ENCODE results near the gene ENTPD6. TPM values are rescaled to one million over a fixed set of nuclear protein-coding genes. Genes with fewer than 3 reads are reported as not detected.
A peak's percentile ranks its signal among the peaks of the same experiment; 100 is the strongest.

Gene ENTPD6
- total RNA-seq, 1 donor from 2014 or later: 117 TPM

DNA sequence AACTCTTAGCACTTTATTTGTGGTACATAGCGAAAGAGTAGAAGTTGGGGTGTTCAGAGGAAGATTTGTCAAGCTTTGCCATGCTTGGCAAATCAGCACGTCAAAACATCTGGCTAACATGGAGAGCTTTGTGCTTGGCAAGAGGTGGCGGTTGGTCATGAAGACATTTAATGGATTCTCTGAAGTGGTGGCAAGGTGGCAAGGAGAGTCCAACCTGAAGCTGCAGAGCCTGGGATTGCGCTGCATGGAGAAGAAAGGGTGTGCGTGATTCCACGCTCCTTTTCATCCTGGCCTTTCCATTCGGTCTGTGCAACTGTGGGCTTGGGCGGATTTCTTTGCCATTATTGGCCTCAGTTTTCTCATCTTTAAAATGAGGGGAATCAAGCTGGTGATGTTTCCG, 55.5 kb downstream of the ENTPD6 start:
- TF ChIP-seq, protein P1, sequence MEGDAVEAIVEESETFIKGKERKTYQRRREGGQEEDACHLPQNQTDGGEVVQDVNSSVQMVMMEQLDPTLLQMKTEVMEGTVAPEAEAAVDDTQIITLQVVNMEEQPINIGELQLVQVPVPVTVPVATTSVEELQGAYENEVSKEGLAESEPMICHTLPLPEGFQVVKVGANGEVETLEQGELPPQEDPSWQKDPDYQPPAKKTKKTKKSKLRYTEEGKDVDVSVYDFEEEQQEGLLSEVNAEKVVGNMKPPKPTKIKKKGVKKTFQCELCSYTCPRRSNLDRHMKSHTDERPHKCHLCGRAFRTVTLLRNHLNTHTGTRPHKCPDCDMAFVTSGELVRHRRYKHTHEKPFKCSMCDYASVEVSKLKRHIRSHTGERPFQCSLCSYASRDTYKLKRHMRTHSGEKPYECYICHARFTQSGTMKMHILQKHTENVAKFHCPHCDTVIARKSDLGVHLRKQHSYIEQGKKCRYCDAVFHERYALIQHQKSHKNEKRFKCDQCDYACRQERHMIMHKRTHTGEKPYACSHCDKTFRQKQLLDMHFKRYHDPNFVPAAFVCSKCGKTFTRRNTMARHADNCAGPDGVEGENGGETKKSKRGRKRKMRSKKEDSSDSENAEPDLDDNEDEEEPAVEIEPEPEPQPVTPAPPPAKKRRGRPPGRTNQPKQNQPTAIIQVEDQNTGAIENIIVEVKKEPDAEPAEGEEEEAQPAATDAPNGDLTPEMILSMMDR (IDR thresholded peaks at IDR 0.05; ENCODE audit: insufficient read depth, low read length, severe bottlenecking): no peak
- Histone ChIP-seq H3K4me3 (ENCODE audit: low read depth, low read length) (peak overlapping the region; percentile 7), H3K27me3 (ENCODE audit: control insufficient read depth, insufficient read depth, low read length) (no peaks in the 10 kb centered on the region), H3K36me3 (ENCODE audit: control insufficient read depth, insufficient read depth, low read length) (peaks cover 16% of the 10 kb centered on the region)
- DNase-seq (ENCODE audit: low read depth) (no peak), FAIRE-seq (no peak)

DNA sequence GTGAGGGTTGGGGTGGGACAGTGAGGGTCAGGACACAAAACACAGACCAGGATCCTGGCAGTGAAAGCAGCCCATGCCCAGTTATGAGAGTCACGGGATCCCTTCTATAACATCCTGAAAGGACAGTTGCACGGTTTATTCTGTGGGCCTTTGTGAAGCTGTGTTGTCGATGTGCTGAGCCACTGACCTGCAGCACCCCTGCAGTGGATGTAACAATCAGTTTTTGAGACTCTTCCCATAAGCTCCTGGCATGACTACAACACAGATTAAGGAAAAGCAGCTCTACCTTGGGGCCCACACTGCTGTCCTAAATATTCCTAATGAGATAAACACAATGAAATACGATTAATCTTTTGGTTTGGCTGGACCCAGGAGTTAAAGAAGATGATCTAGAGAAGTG, 56.0 kb downstream of the ENTPD6 start:
- Histone ChIP-seq H3K27me3 (ENCODE audit: control insufficient read depth, insufficient read depth, low read length) (no peaks in the 10 kb centered on the region), H3K36me3 (ENCODE audit: control insufficient read depth, insufficient read depth, low read length) (peaks cover 18% of the 10 kb centered on the region), H3K4me3 (ENCODE audit: low read depth, low read length) (no peak overlapping the region)
- TF ChIP-seq, protein P1 (IDR thresholded peaks at IDR 0.05; ENCODE audit: insufficient read depth, low read length, severe bottlenecking): no peak
- no peak for FAIRE-seq
- no peak for DNase-seq (ENCODE audit: low read depth)

DNA sequence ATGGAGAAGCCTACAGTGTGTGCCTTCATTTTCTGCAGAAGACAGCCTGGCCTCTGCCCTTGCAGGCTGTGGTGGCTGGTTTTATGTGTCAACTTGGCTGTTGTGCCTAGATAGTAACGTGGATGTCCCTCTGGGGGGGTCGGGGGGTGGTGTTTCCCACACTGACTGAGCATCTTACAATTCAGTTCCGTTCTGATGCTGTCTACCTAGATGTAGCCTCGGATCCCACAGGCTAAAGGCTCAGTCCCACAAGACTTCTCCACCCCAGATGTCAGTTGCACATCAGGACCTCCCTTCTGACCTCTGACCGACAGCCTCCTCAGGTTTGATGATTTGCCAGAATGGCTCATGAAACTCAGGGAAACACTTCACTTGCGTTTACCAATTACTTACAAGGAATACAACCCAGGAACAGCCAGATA, 56.7 kb downstream of the ENTPD6 start:
- peaks cover 23% of the 10 kb centered on the region for H3K36me3 ChIP-seq (ENCODE audit: control insufficient read depth, insufficient read depth, low read length)
- H3K4me3 ChIP-seq (ENCODE audit: low read depth, low read length): no peak overlapping the region
- FAIRE-seq (no peak), DNase-seq (ENCODE audit: low read depth) (no peak)
- TF ChIP-seq, protein P1 (IDR thresholded peaks at IDR 0.05; ENCODE audit: insufficient read depth, low read length, severe bottlenecking): no peak
- no peaks in the 10 kb centered on the region for H3K27me3 ChIP-seq (ENCODE audit: control insufficient read depth, insufficient read depth, low read length)

DNA sequence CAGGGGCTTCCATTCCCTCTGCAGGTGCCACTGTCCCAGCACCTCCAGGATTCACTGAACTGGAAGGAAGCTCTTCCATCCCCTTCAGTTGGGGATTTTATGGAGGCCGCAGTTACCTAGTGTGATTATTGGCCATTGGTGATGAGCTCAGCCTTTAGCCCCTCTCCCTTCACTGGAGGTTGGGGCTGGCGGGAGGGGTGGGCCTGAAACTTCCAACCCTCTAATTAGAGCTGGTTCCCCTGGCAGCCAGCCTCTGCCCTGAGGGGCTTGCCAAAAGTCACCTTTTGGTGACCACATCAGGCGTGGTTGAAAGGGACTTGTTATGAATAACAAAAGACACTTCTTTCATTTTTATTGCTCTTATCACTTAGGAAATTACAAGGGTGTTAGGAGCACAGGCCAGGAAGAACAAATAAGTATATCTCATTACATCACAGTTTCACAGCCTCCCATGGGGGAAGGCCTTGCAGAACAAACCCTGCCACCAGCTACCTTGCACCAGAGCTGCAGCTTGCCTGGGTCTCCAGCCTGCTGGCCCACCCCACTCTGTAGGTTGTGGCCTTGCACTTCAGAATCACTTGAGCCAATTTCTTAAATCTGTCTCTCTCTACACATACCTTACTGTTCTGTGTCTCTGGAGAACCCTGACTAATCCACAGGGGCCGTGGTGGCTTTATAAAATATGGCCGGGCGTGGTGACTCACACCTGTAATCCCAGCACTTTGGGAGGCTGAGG, 57.3 kb downstream of the ENTPD6 start:
- TF ChIP-seq, protein P1 (IDR thresholded peaks at IDR 0.05; ENCODE audit: insufficient read depth, low read length, severe bottlenecking): no peak
- peaks cover 23% of the 10 kb centered on the region for H3K36me3 ChIP-seq (ENCODE audit: control insufficient read depth, insufficient read depth, low read length)
- H3K4me3 ChIP-seq (ENCODE audit: low read depth, low read length): no peak overlapping the region
- FAIRE-seq (no peak), DNase-seq (ENCODE audit: low read depth) (no peak)
- H3K27me3 ChIP-seq (ENCODE audit: control insufficient read depth, insufficient read depth, low read length): no peaks in the 10 kb centered on the region

DNA sequence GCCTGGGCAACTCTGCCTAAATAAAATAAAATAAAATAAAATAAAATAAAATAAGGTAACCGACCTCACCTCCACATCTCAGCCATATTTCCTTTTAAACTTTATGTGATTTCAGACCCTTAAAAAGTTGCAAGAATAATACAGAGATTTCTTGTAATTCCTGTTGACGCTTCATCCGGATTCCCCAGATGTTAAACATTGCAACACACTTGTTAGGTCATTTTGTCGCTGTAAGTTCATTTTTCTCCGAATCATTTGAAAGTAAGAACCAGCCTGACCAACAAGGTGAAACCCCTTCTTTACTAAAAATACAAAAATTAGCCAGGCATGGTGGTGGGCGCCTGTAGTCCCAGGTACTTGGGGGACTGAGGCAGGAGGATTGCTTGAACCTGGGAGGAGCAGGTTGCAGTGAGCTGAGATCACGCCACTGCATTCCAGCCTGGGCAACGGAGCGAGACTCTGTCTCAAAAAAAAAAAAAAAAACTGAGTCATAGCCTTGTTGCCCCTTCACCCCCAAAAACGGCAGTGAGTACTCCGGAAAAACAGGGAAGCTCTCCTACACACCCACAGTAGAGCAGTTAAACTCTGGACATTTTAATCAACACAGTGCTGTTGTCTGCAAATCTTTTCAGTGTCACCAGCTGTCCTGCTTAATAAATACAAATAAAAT, 58.2 kb downstream of the ENTPD6 start:
- Histone ChIP-seq H3K36me3 (ENCODE audit: control insufficient read depth, insufficient read depth, low read length) (peaks cover 27% of the 10 kb centered on the region), H3K4me3 (ENCODE audit: low read depth, low read length) (no peak overlapping the region), H3K27me3 (ENCODE audit: control insufficient read depth, insufficient read depth, low read length) (no peaks in the 10 kb centered on the region)
- TF ChIP-seq, protein P1 (IDR thresholded peaks at IDR 0.05; ENCODE audit: insufficient read depth, low read length, severe bottlenecking): no peak
- DNase-seq (ENCODE audit: low read depth): no peak
- no peak for FAIRE-seq

Data from bronchial epithelial cell (primary cell).